Gastroesophageal sphincter (tissue), 4 donors: ENCODE results near the gene ASB10. TPM values are rescaled to one million over a fixed set of nuclear protein-coding genes. Genes with fewer than 3 reads are reported as not detected.

Source experiments
- ATAC-seq: fragments of 150-250 bp; one replicate; pipeline ENCODE4 v1.9.1; 2016; ENCODE audit warnings: mild to moderate bottlenecking, moderate library complexity
- H3K27ac ChIP-seq, 4 donors: fragments of 200-600 bp; sonication (generic) in 3 of 4; 1 replicate in 3 of 4; 2 replicates in 1 of 4; pipeline ENCODE4 v1.5.1; 2016 to 2019
- H3K27me3 ChIP-seq: fragments of 200-600 bp; sonication (generic); one replicate; pipeline ENCODE4 v1.5.1; 2019
- H3K36me3 ChIP-seq, 2 donors: fragments of 200-600 bp; sonication (generic); one replicate each; pipeline ENCODE4 v1.5.1; 2019; ENCODE audit warnings: control low read depth in 1 of 2
- H3K4me1 ChIP-seq, 3 donors: fragments of 200-600 bp; sonication (generic); 1 replicate in 2 of 3; 2 replicates in 1 of 3; pipeline ENCODE4 v1.5.1; 2016 to 2019; ENCODE audit warnings: control low read depth in 2 of 3
- H3K4me3 ChIP-seq, 2 donors: fragments of 200-600 bp; sonication (generic); one replicate each; pipeline ENCODE4 v1.5.1; 2019; ENCODE audit warnings: mild to moderate bottlenecking in 1 of 2, moderate library complexity in 1 of 2
- H3K9me3 ChIP-seq, 3 donors: fragments of 200-600 bp; sonication (generic); one replicate each; pipeline ENCODE4 v1.5.1; 2017 to 2019; ENCODE audit warnings: control low read depth in 2 of 3
- EP300 ChIP-seq: sonication (generic); formaldehyde crosslinking; IDR thresholded peaks from one replicate; pipeline ENCODE4 v1.6.1; 2017; ENCODE audit warnings: antibody characterized with exemption, mild to moderate bottlenecking
- POLR2A ChIP-seq, 2 donors: fragments of 450-650 bp; IDR thresholded peaks; one replicate each; pipeline ENCODE4 v1.6.1; 2017; ENCODE audit warnings: antibody characterized with exemption in 2 of 2, mild to moderate bottlenecking in 2 of 2, moderate library complexity in 1 of 2
- POLR2AphosphoS5 ChIP-seq: sonication (generic); formaldehyde crosslinking; IDR thresholded peaks from one replicate; pipeline ENCODE4 v1.6.1; 2017; ENCODE audit warnings: antibody characterized with exemption
- WGBS, 2 donors: methylation state at CpG; one replicate each; pipeline ENCODE4 v1.1.5; 2018; ENCODE audit warnings: low coverage in 1 of 2; 5-methylcytosine and 5-hydroxymethylcytosine counted together
- total RNA-seq, 4 donors: library from RNA; depleted of rRNA; stranded (reverse); fragments of >200 nt; gene quantifications; one replicate each; pipeline ENCODE4 v1.1.0, GENCODE V29; 2016
- TF ChIP-seq, protein P1 (sequence below), 4 experiments: fragments of 200-600 bp in 2 of 4; fragments of 450-650 bp in 2 of 4; sonication (generic) in 1 of 4; IDR thresholded peaks; one replicate each; pipeline ENCODE4 v1.5.1; 2017 to 2019; ENCODE audit warnings: antibody characterized with exemption in 4 of 4, mild to moderate bottlenecking in 2 of 4, moderate library complexity in 2 of 4

ASB10 gene
- total RNA-seq, 4 donors from 2014 or later: not detected

- Histone ChIP-seq H3K4me1 (peaks cover 0 to 7% (median 0%) of the 10 kb centered on the region in 3 donors), H3K27me3 (peaks cover 75% of the 10 kb centered on the region)
- 85 to 92% methylated on average over 2 to 4 of the region's 9 CpGs for WGBS, 2 donors
Measured at GRCh38 chr7:151176401-151176800, 10.6 kb downstream of the ASB10 start.

DNA sequence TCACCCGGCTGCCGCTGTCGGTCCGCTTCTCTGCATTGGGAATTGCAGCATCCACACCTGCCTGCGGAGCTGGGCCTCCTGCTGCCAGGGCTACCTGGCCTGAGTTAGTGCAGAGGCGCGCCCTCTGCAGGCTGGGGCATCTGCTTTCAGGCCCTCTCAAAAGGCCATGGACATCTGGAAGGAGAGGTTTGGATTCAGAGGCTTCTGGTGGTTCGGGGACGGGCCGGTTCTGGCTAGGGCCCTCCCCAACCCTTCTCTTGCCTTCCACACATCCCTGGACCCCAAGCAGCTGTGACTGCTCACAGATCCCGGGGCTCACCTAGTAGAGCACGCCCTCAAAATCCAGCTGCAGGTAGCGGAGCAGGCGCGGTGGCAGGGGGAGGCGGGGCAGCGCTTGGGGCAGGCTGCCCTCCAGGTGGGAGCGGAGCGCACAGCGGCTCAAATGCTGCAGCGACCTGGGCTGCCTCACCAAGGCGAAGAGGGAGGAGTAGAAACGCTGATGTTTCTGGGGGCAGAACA, 11.2 kb downstream of the ASB10 start:
- ATAC-seq: no peak
- Histone ChIP-seq H3K9me3 (peaks cover 0 to 3% (median 0%) of the 10 kb centered on the region in 3 donors), H3K4me1 (peaks cover 0 to 7% (median 0%) of the 10 kb centered on the region in 3 donors), H3K36me3 (no peaks in the 10 kb centered on the region), H3K27ac (no peak overlapping the region), H3K4me3 (no peak overlapping the region), H3K27me3 (peaks cover 70% of the 10 kb centered on the region)
- WGBS, 2 donors: 96% methylated on average over 3 of the region's 23 CpGs; no CpG with 5 or more reads in 1 of the 2 donors
- no peak for TF ChIP-seq POLR2AphosphoS5
- no peak for TF ChIP-seq EP300
- TF ChIP-seq POLR2A (IDR thresholded peaks at IDR 0.05): no peak
- TF ChIP-seq, protein P1, sequence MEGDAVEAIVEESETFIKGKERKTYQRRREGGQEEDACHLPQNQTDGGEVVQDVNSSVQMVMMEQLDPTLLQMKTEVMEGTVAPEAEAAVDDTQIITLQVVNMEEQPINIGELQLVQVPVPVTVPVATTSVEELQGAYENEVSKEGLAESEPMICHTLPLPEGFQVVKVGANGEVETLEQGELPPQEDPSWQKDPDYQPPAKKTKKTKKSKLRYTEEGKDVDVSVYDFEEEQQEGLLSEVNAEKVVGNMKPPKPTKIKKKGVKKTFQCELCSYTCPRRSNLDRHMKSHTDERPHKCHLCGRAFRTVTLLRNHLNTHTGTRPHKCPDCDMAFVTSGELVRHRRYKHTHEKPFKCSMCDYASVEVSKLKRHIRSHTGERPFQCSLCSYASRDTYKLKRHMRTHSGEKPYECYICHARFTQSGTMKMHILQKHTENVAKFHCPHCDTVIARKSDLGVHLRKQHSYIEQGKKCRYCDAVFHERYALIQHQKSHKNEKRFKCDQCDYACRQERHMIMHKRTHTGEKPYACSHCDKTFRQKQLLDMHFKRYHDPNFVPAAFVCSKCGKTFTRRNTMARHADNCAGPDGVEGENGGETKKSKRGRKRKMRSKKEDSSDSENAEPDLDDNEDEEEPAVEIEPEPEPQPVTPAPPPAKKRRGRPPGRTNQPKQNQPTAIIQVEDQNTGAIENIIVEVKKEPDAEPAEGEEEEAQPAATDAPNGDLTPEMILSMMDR (IDR thresholded peaks at IDR 0.05): no peak

More at GRCh38 chr7:151176401-151176800, 10.6 kb downstream of the ASB10 start:
- Histone ChIP-seq H3K9me3 (peaks cover 0 to 3% (median 0%) of the 10 kb centered on the region in 3 donors), H3K4me3 (no peak overlapping the region), H3K36me3 (no peaks in the 10 kb centered on the region), H3K27ac (no peak overlapping the region)
- no peak for ATAC-seq
- no peak for TF ChIP-seq POLR2A (IDR thresholded peaks at IDR 0.05)
- TF ChIP-seq, protein P1 (IDR thresholded peaks at IDR 0.05): no peak

DNA sequence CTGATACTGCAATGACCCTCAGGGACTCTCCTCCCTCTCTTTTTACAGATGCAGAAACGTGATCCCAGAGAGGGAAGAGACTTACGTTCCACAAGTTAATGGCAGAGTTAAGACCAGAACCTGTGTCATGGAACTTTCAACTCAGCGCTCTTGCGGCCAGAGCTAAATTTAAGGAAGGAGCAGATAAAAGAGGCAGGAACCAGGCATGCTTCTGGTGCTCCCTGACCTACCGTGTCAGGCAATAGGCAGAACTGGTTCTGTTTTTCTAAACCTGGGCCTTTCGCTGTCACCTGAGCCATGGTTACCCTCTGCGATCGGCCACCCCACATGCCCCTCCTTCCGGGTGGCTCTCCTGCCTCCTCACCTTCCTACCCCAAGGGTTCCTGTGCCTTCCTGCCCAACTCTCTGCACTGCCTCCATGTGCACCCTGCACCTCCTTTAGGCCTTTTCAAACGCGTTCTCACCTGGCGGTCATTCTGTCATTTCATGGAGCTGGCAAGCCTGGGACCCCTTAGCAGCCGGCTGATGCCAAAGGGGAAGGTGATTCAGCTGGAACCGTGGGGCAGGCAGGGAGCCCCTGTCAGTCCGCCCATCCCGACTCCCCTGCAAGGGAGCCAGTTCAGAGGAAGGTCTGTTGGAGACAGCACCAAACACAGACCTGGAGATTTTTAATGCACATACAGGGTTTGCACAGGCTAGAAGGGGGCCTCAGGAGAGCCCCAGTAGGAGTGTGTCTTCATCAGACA, 11.8 kb downstream of the ASB10 start:
- 66 to 79% methylated on average over 9 to 12 of the region's 16 CpGs for WGBS, 2 donors
- no peak for ATAC-seq
- peaks cover 65% of the 10 kb centered on the region for H3K27me3 ChIP-seq

DNA sequence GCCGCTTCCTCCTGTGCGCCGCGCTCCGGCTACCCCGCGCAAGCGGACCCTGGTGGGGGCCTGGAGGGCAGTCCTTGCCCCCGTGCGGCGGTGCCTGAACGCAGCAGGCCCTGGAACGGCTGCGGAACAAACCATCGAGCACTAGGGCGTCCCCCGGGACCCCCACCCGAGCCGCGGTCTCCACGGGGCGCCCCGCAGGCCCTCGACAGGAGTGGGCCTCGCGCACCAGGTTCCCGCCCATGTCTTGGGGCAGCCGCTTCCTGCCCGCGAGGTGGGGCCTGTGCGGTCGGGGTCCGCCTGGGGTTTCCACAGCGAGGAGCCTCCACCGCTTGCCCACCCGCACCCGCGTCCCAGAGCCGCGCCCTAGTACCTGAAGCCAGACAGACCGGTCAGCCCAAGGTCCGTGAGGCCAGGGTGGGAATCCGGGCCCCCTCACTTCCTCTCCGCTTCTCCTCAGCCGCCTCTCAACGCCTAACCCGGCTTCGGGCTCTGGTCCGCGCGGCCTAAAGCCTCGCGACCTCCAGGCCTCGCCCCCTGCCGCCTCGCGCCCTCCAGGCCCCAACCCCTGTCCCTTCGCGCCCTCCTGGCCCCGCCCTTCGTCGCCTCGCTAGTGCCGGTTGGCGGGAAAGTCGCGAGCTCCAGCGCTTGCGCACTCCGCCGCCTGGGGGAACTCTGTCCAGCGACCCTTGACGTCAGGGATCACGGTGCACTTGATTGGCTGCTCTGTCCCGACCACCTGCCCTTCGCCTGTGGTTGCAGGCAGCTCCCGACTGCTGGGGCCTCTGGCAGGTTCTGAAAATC, 12.6 kb downstream of the ASB10 start:
- peak; percentile 44 for ATAC-seq

More for the DNA sequence above, 11.8 kb downstream of the ASB10 start:
- H3K9me3 ChIP-seq: peaks cover 0 to 3% (median 0%) of the 10 kb centered on the region in 3 donors
- H3K27ac ChIP-seq: no peak overlapping the region
- H3K4me3 ChIP-seq: no peak overlapping the region
- no peaks in the 10 kb centered on the region for H3K36me3 ChIP-seq
- H3K4me1 ChIP-seq: peaks cover 0 to 7% (median 0%) of the 10 kb centered on the region in 3 donors
- TF ChIP-seq POLR2AphosphoS5 (no peak), POLR2A (IDR thresholded peaks at IDR 0.05) (no peak), EP300 (no peak)
- TF ChIP-seq, protein P1 (IDR thresholded peaks at IDR 0.05): no peak

More for the DNA sequence above, 12.6 kb downstream of the ASB10 start:
- 50% methylated on average over 31 of the region's 77 CpGs; no CpG with 5 or more reads in 1 of the 2 donors for WGBS, 2 donors
- H3K9me3 ChIP-seq: peaks cover 0 to 3% (median 0%) of the 10 kb centered on the region in 3 donors
- H3K27me3 ChIP-seq: peaks cover 58% of the 10 kb centered on the region
- H3K27ac ChIP-seq: no peak overlapping the region
- TF ChIP-seq, protein P1 (IDR thresholded peaks at IDR 0.05): no peak
- TF ChIP-seq POLR2AphosphoS5 (no peak), POLR2A (IDR thresholded peaks at IDR 0.05) (no peak), EP300 (no peak)
- no peak overlapping the region for H3K4me3 ChIP-seq
- peaks cover 0 to 7% (median 0%) of the 10 kb centered on the region in 3 donors for H3K4me1 ChIP-seq
- no peaks in the 10 kb centered on the region for H3K36me3 ChIP-seq
